Stomach smooth muscle (tissue), 2 donors: ENCODE results near the gene URI1.

ENCODE experiments used
- H3K27ac ChIP-seq: one replicate; pipeline ENCODE4 v1.7.0; 2013; ENCODE audit warnings: mild to moderate bottlenecking, low read length, inconsistent platforms
- H3K27me3 ChIP-seq, 2 donors: one replicate each; pipeline ENCODE4 v1.7.0; 2013; ENCODE audit warnings: low read length in 2 of 2; ENCODE audit not compliant: insufficient read depth in 2 of 2, control insufficient read depth in 1 of 2
- H3K36me3 ChIP-seq, 2 donors: one replicate each; pipeline ENCODE4 v1.7.0; 2013; ENCODE audit warnings: low read length in 2 of 2; ENCODE audit not compliant: control insufficient read depth in 2 of 2, insufficient read depth in 2 of 2
- H3K4me1 ChIP-seq: one replicate; pipeline ENCODE4 v1.7.0; 2013; ENCODE audit warnings: low read length; ENCODE audit not compliant: control insufficient read depth, insufficient read depth
- H3K4me3 ChIP-seq, 2 donors: one replicate each; pipeline ENCODE4 v1.7.0; 2013; ENCODE audit warnings: low read length in 2 of 2
- H3K9ac ChIP-seq, 2 donors: one replicate each; pipeline ENCODE4 v1.7.0; 2013; ENCODE audit warnings: low read length in 2 of 2, mild to moderate bottlenecking in 1 of 2
- H3K9me3 ChIP-seq, 2 donors: one replicate each; pipeline ENCODE4 v1.7.0; 2013; ENCODE audit warnings: low read length in 2 of 2; ENCODE audit not compliant: control insufficient read depth in 2 of 2
- donor health status: healthy.
- donor health status: Pancreatic carcinoma.

URI1 gene

DNA sequence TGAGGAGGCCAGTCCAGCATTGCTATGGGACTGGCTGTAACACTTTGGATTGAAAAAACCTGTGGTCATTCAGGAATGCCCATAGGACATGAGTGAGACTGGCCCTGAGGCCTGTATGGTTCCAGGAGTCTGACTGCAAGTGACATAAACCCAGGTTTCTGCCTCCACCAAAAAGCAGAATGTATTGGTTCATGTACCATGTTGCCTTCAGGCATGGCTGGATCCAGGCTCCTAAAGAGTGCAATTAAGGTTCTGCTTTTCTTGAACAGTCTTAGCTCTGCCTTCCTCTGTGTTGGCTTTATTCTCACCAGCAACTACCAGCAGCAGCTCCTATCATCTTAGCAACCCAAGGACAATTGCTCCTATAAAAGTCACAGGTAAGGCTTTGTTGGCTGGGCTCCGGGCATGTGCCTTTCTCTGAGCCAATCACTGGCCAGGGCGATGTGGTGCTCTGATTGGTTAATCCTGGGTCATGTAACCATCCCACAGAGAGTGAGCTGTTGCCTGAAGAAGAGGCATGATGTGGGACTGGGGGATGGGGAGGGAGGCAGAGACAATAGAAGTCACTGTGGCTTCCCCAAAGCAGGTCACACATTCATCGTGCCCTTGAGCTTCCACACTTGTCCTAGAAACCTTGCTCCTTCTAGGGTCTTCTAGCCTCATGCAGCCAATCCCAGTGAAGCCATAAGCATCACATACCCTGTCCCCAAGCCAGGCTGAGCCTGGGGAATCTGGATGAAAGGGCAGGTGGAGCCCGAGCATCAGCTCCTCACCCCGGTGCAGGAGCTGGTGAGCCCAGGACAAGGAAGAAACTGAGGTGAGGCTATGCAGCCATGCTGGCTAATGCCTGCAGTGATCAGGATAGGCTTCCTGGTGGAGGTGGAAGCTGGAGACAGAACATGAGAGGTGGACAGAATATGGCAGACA, 123.9 kb downstream of the URI1 start:
- no peak overlapping the region for H3K27ac ChIP-seq
- H3K4me3 ChIP-seq = no peak overlapping the region
- no peaks in the 10 kb centered on the region for H3K36me3 ChIP-seq
- no peaks in the 10 kb centered on the region for H3K9me3 ChIP-seq
- H3K9ac ChIP-seq = no peak overlapping the region
- no peaks in the 10 kb centered on the region for H3K4me1 ChIP-seq
- peaks cover 0 to 2% of the 10 kb centered on the region in 2 donors for H3K27me3 ChIP-seq
